Mucosa of descending colon (tissue), 3 donors: ENCODE results near the gene BTBD2. TPM values are rescaled to one million over a fixed set of nuclear protein-coding genes. Genes with fewer than 3 reads are reported as not detected.

ENCODE experiments used
- ATAC-seq: fragments of 200-7000 bp; cut with Tn5 transposase; one replicate; pipeline ENCODE4 v1.9.1; 2020; ENCODE audit warnings: mild to moderate bottlenecking, moderate library complexity
- DNase-seq, 3 donors: peaks; one replicate each; pipeline ENCODE4 v3.0.0-alpha.2; 2020
- H3K36me3 ChIP-seq: fragments of 200-600 bp; one replicate; pipeline ENCODE4 v1.8.0; 2021; ENCODE audit warnings: low read depth, mild to moderate bottlenecking
- H3K4me1 ChIP-seq: fragments of 200-600 bp; one replicate; pipeline ENCODE4 v1.8.0; 2021; ENCODE audit warnings: low read depth, mild to moderate bottlenecking
- H3K4me3 ChIP-seq: fragments of 200-600 bp; one replicate; pipeline ENCODE4 v1.8.0; 2021; ENCODE audit warnings: mild to moderate bottlenecking
- H3K9me3 ChIP-seq: fragments of 200-600 bp; one replicate; pipeline ENCODE4 v1.8.0; 2021; ENCODE audit warnings: mild to moderate bottlenecking
- intact Hi-C, 2 donors: fragments of 100-400 bp; cut with DNase I in 1 of 2; cut with micrococcal nuclease in 1 of 2; formaldehyde crosslinking; loops; one replicate each; pipeline versions ENCODE4 v1.11.0 to v1.11.1; 2022; cut with DNase I, micrococcal nuclease
- total RNA-seq, 3 donors: library from RNA; stranded (reverse); fragmentation: NEBNext Ultra II Directional in 2 of 3; extraction: Animal tissue kit (Norgen Biotek cat#: 25700) in 2 of 3; gene quantifications; one replicate each; pipeline versions ENCODE4 v1.2.1 to v1.2.4, GENCODE V29; 2021 to 2023
- TF ChIP-seq, protein P1 (sequence below): fragments of 200-600 bp; IDR thresholded peaks from one replicate; pipeline ENCODE4 v1.8.0; 2022; ENCODE audit warnings: antibody characterized with exemption, mild to moderate bottlenecking
- donor health status: DM: no; HTN: no; CAD: no; lungs with moderate emphysema.
- donor health status: DM: no; HTN: no; CAD: no.
- donor health status: DM: no; HTN: yes; CAD: no.

Gene BTBD2
- total RNA-seq, 3 donors from 2014 or later: 66.0 to 82.3 (median 71.5) TPM

DNA sequence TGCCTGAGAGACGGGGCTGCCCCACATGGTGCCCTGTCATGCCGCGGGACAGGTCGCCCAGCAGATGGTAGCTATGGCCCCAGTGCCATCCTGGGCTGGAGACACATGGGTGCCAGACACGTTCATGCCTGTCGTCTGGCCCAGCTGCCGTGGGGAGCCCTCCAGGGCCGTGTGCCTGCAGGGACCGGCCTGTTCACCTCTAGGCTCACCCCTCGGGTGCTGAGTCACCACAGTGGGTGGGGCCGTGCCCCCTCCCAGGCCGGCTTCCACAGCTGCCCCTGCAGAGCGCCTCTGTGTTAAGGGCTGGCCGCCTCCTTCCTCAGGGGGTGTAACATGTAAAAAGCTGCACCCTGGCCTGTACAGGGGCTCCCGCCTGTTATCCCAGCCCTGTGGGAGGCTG, 38.4 kb downstream of the BTBD2 start:
- H3K4me1 ChIP-seq: no peaks in the 10 kb centered on the region

DNA sequence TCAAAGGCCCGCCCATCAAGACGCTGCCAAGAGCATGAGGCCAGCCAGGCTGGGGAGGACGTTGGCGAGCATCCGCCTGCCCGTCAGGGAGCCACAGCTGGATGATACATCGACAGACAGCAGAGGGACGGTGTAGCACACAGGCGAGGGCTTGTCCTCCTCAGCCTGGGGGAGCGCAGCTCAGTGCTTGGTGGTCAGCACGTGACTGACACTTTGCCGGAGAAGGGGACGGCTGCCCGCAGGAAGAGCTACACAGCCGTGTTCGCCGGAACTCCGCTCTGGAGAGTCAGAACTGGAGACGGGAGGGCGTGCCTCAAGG, 40.4 kb downstream of the BTBD2 start:
- H3K36me3 ChIP-seq: no peaks in the 10 kb centered on the region

More for the DNA sequence above, 38.4 kb downstream of the BTBD2 start:
- intact Hi-C loops: no loop called here
- Histone ChIP-seq H3K9me3 (no peaks in the 10 kb centered on the region), H3K4me3 (no peak overlapping the region), H3K36me3 (peaks cover 8% of the 10 kb centered on the region)
- TF ChIP-seq, protein P1, sequence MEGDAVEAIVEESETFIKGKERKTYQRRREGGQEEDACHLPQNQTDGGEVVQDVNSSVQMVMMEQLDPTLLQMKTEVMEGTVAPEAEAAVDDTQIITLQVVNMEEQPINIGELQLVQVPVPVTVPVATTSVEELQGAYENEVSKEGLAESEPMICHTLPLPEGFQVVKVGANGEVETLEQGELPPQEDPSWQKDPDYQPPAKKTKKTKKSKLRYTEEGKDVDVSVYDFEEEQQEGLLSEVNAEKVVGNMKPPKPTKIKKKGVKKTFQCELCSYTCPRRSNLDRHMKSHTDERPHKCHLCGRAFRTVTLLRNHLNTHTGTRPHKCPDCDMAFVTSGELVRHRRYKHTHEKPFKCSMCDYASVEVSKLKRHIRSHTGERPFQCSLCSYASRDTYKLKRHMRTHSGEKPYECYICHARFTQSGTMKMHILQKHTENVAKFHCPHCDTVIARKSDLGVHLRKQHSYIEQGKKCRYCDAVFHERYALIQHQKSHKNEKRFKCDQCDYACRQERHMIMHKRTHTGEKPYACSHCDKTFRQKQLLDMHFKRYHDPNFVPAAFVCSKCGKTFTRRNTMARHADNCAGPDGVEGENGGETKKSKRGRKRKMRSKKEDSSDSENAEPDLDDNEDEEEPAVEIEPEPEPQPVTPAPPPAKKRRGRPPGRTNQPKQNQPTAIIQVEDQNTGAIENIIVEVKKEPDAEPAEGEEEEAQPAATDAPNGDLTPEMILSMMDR: no peak
- DNase-seq (no peak), ATAC-seq (no peak)

DNA sequence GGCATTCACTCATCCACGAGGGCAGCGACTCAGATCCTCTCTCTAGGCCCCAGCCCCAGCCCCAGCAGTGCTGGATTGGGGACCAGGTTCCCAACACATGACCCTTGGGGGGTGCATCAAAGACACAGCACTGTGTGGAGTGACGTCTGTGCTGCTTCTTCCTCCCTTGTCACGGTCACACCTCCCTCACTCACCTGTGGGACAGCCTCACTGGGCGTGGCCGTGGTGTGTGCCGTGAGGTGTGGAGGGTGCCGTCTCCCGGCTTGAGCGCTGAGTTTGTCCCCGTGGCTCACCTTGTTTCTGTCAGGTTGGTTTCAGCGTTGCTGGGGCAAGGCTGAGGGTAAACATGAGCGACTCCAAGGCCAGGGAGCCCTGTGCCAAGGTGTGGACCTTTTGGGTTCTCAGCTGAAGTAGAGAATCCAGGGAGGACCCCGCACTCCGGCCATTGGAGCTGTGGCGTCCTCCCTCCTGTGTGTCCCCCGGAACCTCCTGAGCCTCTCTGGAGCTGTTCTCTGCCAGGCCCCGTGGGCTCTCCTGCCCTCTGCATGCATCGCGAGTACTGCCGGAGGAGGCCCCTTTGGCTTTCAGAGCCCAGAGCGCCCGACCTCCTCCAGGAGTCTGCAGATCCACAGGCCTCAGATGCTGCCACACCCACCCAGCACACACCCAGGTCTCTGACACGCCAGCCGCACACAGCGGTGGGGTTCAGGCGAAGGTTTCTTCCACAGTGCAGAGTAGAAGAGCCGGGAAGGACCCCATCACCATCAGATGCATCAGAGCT, 40.9 kb downstream of the BTBD2 start:
- no peaks in the 10 kb centered on the region for H3K9me3 ChIP-seq
- ATAC-seq (no peak), DNase-seq (no peak)
- intact Hi-C loops: no loop called here
- H3K4me3 ChIP-seq: no peak overlapping the region
- H3K4me1 ChIP-seq: no peaks in the 10 kb centered on the region
- no peaks in the 10 kb centered on the region for H3K36me3 ChIP-seq
- TF ChIP-seq, protein P1: no peak

More for the DNA sequence above, 40.4 kb downstream of the BTBD2 start:
- TF ChIP-seq, protein P1: no peak
- ATAC-seq (peak; percentile 29), DNase-seq (no peak)
- intact Hi-C loops: no loop called here
- Histone ChIP-seq H3K4me3 (no peak overlapping the region), H3K9me3 (no peaks in the 10 kb centered on the region), H3K4me1 (no peaks in the 10 kb centered on the region)

DNA sequence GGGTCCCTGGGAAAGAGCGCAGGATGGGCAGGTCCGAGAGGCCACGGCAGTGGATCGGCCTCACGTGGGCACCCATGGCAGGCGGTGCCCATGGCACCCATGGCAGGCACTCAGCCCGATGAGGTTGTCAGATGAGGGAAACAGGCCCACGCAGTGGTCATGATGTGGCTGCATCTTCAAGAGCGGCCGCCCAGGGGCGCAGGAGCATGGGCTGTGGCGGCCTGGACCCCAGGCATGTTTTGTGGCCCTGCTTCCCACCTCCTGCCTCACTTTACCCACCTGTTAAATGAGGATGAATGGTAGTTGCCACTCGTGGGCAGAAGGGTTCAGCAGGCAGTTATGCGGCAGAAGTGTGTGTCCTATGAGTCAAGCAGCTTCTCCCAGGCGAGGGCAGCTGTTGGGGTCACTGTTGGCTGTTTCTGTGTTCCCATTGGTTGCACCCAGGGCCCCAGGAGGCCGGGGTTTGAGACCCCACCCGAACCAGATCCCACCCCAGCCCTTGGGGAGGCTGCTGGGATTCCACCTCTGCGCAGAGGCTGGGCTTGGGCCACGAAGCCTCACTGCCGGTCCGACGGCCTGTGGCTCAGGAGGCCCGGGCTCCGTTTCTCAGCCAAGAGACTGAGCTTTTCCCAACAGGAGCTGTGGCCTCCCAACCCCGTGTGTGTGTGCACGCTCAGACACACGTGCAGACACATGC, 44.6 kb downstream of the BTBD2 start:
- H3K4me3 ChIP-seq: no peak overlapping the region
- no peaks in the 10 kb centered on the region for H3K9me3 ChIP-seq
- DNase-seq: no peak
- intact Hi-C loops: no loop called here
- ATAC-seq: no peak
- no peaks in the 10 kb centered on the region for H3K4me1 ChIP-seq
- H3K36me3 ChIP-seq: no peaks in the 10 kb centered on the region
- TF ChIP-seq, protein P1: no peak

DNA sequence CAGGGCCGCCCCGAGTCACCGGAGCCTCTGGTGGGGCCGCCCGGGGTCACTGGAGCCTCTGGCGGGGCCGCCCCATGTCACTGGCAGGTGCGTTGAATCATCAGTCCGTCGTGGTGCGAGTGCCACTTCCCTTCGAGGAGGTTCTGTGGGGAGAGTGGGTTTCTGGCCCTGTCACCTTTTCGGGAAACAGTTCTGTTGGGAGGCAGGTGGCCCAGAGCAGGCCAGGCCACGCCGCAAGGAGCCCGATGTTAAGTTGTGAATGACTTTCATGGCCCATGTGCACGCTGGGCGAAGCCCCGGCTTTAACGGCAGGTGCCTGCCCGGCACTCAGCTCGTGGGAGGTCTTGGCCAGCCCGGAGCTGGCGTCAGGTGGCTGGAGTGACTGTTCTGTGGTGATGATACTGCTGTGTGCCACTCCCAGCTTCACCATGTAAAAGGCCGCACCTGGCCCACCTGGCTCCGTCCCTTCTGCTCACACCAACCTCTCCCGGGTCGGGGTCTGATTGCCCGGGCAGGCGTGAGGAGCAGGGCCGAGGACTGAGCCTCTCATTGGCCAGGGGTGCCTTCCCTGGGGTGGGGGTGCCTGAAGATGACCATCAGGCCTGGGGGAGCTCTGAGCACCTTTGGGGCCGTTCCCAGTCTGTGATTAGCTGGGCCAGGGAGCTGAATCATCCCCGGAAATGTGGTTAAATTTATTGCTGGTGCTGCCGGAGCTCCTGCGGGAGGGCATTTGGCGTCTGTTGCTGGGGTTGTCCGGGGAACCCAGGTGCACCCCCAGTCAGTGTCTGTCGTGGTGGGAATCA, 45.3 kb downstream of the BTBD2 start:
- ATAC-seq: peak; percentile 59
- TF ChIP-seq, protein P1: no peak
- Histone ChIP-seq H3K36me3 (no peaks in the 10 kb centered on the region), H3K4me1 (no peaks in the 10 kb centered on the region), H3K9me3 (no peaks in the 10 kb centered on the region), H3K4me3 (no peak overlapping the region)
- DNase-seq: no peak
- intact Hi-C loops: no loop called here
